Thyroid gland (tissue), 4 donors: ENCODE measurements around the gene LSM14B. TPM values are rescaled to one million over a fixed set of nuclear protein-coding genes. Genes with fewer than 3 reads are reported as not detected.

Source experiments
- DNase-seq, 2 donors: peaks; one replicate each; pipeline ENCODE4 v3.0.0-alpha.2; 2019
- H3K27ac ChIP-seq, 3 donors: fragments of 200-600 bp; sonication (generic); 1 replicate in 2 of 3; 2 replicates in 1 of 3; pipeline ENCODE4 v1.5.1; 2016 to 2019; ENCODE audit warnings: mild to moderate bottlenecking in 1 of 3, moderate library complexity in 1 of 3
- H3K27me3 ChIP-seq: fragments of 200-600 bp; sonication (generic); one replicate; pipeline ENCODE4 v1.5.1; 2019
- H3K36me3 ChIP-seq, 2 donors: fragments of 200-600 bp; sonication (generic); one replicate each; pipeline ENCODE4 v1.5.1; 2016 to 2019
- H3K4me1 ChIP-seq, 2 donors: fragments of 200-600 bp; sonication (generic); one replicate each; pipeline ENCODE4 v1.5.1; 2017 to 2019
- H3K4me3 ChIP-seq, 3 donors: fragments of 200-600 bp; sonication (generic); replicated peaks in 1 of 3; 1 replicate in 2 of 3; 2 replicates in 1 of 3; pipeline ENCODE4 v1.5.1; 2016; ENCODE audit warnings: mild to moderate bottlenecking in 1 of 3
- H3K9me3 ChIP-seq: fragments of 200-600 bp; sonication (generic); one replicate; pipeline ENCODE4 v1.5.1; 2017
- CTCF ChIP-seq, 6 experiments: fragments of 200-600 bp in 3 of 6; fragments of 450-650 bp in 3 of 6; sonication (generic) in 3 of 6; IDR thresholded peaks; one replicate each; pipeline ENCODE4 v1.5.1; 2016 to 2019; ENCODE audit warnings: antibody characterized with exemption in 6 of 6, mild to moderate bottlenecking in 2 of 6, inconsistent platforms in 1 of 6, moderate library complexity in 1 of 6
- POLR2A ChIP-seq, 2 donors: fragments of 450-650 bp; IDR thresholded peaks; one replicate each; pipeline ENCODE4 v1.6.1; 2017; ENCODE audit warnings: antibody characterized with exemption in 2 of 2, mild to moderate bottlenecking in 2 of 2, moderate library complexity in 1 of 2
- WGBS, 2 donors: methylation state at CpG; one replicate each; pipeline ENCODE4 v1.1.5; 2017; 5-methylcytosine and 5-hydroxymethylcytosine counted together
- intact Hi-C: fragments of 100-400 bp; cut with DNase I; formaldehyde crosslinking; loops from one replicate; pipeline ENCODE4 v1.15.1; 2023
- total RNA-seq, 4 donors: library from RNA; depleted of rRNA; stranded (reverse); fragments of >200 nt; gene quantifications; one replicate each; pipeline ENCODE4 v1.2.3, GENCODE V29; 2016

Gene LSM14B
- total RNA-seq, 4 donors from 2014 or later: 25.3 to 27.9 (median 25.6) TPM

GRCh38 chr20:62172666-62173065 is 50.4 kb downstream of the LSM14B start:
- no peaks in the 10 kb centered on the region for H3K9me3 ChIP-seq
- intact Hi-C loops: no loop called here
- WGBS, 2 donors: 96 to 100% methylated on average over 3 to 17 of the region's 18 CpGs
- peaks cover 8 to 10% of the 10 kb centered on the region in 2 donors for H3K36me3 ChIP-seq
- H3K4me3 ChIP-seq: no peak overlapping the region
- no peak for TF ChIP-seq CTCF (IDR thresholded peaks at IDR 0.05)
- DNase-seq: no peak
- H3K4me1 ChIP-seq: no peaks in the 10 kb centered on the region
- H3K27me3 ChIP-seq: no peaks in the 10 kb centered on the region
- no peak overlapping the region for H3K27ac ChIP-seq

DNA sequence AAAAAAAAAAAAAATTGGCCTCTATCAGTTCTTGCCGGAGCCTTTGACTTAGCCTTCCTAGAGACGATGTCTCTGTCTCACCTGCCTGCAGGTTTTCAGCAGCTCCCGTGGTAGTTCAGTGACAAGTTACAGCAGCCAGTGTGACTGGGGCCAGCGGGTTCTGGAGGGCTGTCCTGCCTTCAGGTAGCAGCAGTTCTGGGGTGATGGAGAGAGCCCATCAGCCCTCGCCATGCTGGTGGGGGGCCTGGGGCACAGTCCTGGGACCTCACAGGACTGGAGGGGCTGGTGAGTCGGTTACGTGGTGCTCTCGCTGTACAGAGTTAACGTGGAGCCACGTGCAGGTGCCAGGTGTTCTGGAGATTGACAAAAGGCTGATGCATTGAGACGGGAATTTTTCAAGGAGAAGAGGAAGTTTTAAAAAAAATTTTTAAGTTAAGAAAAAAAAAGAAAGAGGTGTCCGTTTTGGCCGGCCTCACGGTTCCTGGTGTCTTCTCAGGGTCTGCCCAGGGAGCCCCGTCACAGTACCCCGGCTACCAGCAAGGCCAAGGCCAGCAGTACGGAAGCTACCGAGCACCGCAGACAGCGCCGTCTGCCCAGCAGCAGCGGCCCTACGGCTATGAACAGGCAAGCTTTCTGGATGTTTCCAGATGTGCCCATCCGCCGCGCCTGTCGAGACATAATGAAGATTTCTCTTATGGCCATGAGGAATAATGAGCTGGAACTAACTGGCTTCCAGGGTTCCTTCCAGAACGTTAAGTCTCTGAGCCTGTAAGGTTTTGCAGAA is 51.9 kb downstream of the LSM14B start:
- Histone ChIP-seq H3K4me3 (no peak overlapping the region), H3K27me3 (no peaks in the 10 kb centered on the region), H3K9me3 (no peaks in the 10 kb centered on the region), H3K36me3 (peaks cover 12 to 13% of the 10 kb centered on the region in 2 donors), H3K27ac (no peak overlapping the region), H3K4me1 (no peaks in the 10 kb centered on the region)
- TF ChIP-seq CTCF (IDR thresholded peaks at IDR 0.05) (no peak), POLR2A (IDR thresholded peaks at IDR 0.05) (no peak)
- intact Hi-C loops: no loop called here
- 92 to 94% methylated on average over 28 of the region's 28 CpGs for WGBS, 2 donors
- no peak for DNase-seq

GRCh38 chr20:62174870-62175624 is 52.8 kb downstream of the LSM14B start:
- H3K27ac ChIP-seq: no peak overlapping the region
- H3K27me3 ChIP-seq: no peaks in the 10 kb centered on the region
- intact Hi-C loops: no loop called here
- H3K4me1 ChIP-seq: no peaks in the 10 kb centered on the region
- H3K4me3 ChIP-seq: no peak overlapping the region
- 96% methylated on average over 26 of the region's 26 CpGs for WGBS, 2 donors
- no peak for DNase-seq
- no peak for TF ChIP-seq POLR2A (IDR thresholded peaks at IDR 0.05)
- TF ChIP-seq CTCF (IDR thresholded peaks at IDR 0.05): no peak
- H3K9me3 ChIP-seq: no peaks in the 10 kb centered on the region
- peaks cover 14% of the 10 kb centered on the region in 2 donors for H3K36me3 ChIP-seq

GRCh38 chr20:62175711-62176110 is 53.4 kb downstream of the LSM14B start:
- no peak for DNase-seq
- 91 to 97% methylated on average over 10 of the region's 10 CpGs for WGBS, 2 donors
- H3K27me3 ChIP-seq: no peaks in the 10 kb centered on the region
- no peaks in the 10 kb centered on the region for H3K9me3 ChIP-seq
- no peak overlapping the region for H3K27ac ChIP-seq
- no peaks in the 10 kb centered on the region for H3K4me1 ChIP-seq
- peaks cover 14% of the 10 kb centered on the region in 2 donors for H3K36me3 ChIP-seq
- H3K4me3 ChIP-seq: no peak overlapping the region
- intact Hi-C loops: no loop called here
- TF ChIP-seq POLR2A (IDR thresholded peaks at IDR 0.05) (no peak), CTCF (IDR thresholded peaks at IDR 0.05) (no peak)

DNA sequence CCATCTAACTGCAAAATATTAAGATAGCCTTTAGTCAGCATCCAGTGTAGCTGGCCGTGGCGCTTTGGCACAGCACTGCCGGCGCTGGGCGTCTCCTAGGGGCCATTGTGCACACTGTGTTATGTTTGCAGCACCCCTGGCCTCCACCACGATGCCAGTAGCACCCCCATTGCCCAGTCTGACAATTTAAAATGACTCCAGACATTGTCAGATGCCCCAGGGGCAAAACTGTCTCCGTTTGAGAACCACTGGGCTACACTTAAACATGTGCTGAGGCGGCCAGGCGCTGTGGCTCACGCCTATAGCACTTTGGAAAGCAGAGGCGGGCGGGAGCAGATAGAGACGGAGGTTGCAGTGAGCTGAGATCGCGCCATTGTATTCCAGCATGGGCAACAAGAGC is 54.6 kb downstream of the LSM14B start:
- Histone ChIP-seq H3K4me3 (no peak overlapping the region), H3K36me3 (peaks cover 14% of the 10 kb centered on the region in 2 donors), H3K27me3 (no peaks in the 10 kb centered on the region), H3K27ac (no peak overlapping the region), H3K9me3 (no peaks in the 10 kb centered on the region), H3K4me1 (peaks cover 0 to 4% of the 10 kb centered on the region in 2 donors)
- intact Hi-C loops: no loop called here
- 92% methylated on average over 15 of the region's 15 CpGs for WGBS, 2 donors
- DNase-seq: no peak
- TF ChIP-seq CTCF (IDR thresholded peaks at IDR 0.05) (no peak), POLR2A (IDR thresholded peaks at IDR 0.05) (no peak)
